ENCODE results near the gene SYCN.

Gene SYCN

DNA sequence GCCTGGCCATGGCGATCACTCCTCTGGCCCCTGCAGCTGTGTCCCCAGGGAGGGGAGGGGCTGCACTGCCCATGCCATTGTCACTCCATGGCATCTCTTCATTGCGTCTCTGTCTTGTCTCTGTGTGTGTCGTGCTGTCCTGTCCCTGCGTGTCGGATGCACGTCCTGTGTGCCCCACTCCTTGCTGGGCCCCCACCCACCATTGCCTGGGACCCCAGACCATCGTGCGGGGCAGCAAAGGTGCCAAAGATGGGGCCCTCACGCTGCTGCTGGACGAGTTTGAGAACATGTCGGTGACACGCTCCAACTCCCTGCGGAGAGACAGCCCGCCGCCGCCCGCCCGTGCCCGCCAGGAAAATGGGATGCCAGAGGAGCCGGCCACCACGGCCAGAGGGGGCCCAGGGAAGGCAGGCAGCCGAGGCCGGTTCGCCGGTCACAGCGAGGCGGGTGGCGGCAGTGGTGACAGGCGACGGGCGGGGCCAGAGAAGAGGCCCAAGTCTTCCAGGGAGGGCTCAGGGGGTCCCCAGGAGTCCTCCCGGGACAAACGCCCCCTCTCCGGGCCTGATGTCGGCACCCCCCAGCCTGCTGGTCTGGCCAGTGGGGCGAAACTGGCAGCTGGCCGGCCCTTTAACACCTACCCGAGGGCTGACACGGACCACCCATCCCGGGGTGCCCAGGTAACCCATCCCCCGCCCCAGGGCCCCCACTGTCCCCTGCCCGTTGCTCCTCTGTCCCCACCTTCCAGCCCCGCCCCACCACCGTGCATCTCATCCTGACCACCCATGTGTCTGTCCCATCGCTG is 31.2 kb downstream of the SYCN start:
- no peak overlapping the region for H3K4me3 ChIP-seq (ENCODE audit: low read depth, low read length)

DNA sequence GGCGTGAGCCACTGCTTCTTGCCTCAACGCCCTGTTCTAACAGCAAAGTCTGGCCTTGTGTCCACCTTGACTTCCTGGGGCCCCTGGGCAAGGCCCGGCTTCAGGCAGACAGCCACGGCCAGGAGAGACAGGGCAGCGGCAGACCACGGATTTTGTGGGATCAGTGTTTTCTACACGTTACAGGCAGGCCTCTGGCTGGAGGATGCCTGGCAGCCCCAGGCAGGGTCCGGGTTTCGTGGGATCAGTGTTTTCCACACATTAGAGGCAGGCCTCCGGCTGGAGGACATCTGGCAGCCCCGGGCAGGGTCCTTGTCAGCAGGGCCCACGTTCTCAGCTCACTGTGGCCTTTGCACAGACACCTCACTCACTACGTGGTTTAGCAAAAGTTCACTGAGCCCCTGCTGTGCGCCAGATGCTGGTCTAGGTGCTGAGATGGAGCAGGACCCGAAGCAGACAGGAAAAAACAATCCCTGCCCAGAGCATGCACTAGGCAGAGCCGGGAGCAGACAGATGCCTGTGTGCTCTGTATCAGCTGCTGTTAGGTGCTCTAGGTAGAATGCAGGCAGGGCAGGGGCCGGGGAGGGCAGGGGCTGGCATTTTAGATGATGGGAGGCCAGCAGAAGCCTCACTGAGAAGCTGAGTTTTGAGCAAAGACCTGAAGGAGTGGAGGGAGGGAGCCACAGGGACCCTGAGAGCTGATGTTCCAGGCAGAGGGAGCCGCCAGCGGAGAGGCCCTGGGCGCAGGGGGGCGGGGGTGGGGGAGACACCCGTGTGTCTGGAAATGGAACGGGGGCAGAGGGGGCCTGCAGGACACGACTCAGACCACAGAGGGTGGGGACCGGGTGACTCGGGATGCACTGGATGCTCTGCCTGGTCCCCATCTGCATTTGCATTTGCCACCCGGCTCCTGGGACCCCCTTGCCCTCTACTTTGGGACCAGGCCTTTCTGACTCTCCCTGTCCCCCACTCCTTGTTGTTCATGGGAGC is 32.3 kb downstream of the SYCN start:
- H3K4me3 ChIP-seq (ENCODE audit: low read depth, low read length): no peak overlapping the region

DNA sequence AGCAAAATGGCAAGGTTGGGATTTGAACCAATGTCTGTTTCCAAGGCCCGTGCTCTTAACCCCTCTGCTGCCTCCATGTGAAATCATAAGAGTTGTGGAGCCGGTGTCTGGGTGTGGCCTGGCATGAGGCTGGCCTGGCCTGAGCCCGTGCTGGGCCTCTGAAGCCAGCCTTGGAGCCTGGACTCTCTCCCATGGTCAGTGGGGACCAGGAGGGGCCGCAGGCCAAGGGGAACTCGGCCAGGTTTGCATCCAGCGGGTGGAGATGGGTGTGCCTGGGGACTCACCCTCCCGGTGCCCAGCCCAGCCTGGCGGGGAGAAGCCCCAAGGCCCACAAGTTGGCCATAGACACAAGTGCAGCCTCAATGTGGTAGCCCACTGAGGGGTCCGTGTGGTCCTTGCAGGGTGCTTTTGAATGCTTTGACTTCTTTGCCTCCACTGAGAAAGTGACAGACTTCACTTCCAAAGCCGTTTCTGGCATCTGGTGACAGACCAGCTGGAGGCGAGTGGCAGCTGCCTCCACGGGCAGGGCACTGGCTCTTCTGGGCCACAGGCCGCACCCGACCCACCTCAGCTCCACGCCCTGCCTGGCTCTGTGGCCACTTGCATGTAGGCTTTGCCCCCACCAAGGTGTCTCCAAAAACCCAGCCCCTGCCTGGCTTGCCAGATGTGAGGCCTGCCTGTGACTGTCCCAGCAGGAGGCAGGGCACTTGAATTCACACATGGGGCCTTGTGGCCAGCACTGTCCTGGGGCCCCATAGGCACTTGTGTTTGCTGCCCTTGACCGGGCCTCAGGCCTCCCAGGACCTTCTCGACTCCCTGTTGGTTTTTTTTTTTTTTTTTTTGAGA is 33.5 kb downstream of the SYCN start:
- H3K4me3 ChIP-seq (ENCODE audit: low read depth, low read length): no peak overlapping the region

DNA sequence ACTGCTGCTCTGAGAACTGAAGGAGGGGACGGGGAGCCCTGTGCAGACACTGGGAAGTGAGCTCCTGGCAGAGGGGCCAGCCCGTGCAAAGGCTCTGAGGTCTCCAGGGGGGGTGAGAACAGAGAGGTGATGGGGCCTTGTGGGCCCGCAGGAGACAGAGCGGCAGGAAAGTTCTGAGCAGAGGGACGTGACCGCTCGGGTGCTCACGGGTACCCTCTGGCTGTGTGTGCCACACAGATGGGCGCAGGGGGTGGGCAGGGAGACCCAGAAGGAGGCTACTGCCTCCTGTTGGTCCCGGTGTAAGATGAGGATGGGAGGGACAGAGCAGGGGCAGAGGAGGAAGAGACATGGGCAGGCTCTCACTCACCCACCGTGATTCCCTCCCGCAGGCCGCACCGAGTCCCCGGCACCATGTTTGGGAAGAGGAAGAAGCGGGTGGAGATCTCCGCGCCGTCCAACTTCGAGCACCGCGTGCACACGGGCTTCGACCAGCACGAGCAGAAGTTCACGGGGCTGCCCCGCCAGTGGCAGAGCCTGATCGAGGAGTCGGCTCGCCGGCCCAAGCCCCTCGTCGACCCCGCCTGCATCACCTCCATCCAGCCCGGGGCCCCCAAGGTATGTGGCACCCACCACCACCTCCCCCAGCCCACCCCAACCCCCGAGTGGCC is 34.8 kb downstream of the SYCN start:
- H3K4me3 ChIP-seq (ENCODE audit: low read depth, low read length): no peak overlapping the region

DNA sequence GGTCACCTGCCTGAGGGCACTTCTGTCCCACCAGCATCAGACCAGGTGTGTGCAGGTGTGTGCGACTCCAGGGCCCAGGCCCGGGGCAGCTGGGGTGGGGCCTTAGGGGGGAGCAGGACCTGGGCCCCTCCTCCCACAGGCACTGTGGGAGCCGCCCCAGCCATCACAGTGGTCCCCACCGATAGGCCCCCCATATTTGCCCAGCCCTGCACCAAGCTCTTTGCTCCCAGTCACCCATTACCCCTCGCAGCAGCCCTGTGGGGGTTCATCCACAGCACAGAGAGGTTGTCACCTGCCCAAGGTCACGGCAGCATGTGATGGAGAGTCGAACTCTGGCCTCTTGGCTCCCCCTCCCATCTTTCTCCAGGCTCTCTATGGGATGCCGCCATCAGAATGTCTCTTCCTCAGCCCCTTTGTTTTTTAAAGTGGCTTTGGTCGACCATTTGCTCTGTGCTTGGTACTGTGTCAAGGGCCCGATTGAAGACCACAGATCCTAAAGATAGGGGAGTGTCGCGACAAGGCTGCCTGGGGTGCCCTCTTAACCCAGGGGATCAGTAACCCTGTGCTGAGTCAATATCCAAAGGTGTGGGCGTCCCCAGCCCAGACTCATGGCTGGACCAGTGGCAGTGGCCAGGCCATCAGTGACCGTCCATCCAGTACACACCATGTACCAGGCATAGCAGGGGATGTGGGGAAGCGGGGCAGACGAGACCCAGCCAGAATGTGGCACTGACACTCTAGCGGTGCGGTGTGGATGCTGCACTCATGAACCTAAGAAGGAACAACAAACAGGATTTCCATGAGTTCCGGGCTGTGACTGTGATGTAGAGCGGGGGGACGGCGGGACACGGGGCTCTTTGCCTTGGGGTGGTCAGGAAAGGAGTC is 35.6 kb downstream of the SYCN start:
- H3K4me3 ChIP-seq (ENCODE audit: low read depth, low read length): no peak overlapping the region

DNA sequence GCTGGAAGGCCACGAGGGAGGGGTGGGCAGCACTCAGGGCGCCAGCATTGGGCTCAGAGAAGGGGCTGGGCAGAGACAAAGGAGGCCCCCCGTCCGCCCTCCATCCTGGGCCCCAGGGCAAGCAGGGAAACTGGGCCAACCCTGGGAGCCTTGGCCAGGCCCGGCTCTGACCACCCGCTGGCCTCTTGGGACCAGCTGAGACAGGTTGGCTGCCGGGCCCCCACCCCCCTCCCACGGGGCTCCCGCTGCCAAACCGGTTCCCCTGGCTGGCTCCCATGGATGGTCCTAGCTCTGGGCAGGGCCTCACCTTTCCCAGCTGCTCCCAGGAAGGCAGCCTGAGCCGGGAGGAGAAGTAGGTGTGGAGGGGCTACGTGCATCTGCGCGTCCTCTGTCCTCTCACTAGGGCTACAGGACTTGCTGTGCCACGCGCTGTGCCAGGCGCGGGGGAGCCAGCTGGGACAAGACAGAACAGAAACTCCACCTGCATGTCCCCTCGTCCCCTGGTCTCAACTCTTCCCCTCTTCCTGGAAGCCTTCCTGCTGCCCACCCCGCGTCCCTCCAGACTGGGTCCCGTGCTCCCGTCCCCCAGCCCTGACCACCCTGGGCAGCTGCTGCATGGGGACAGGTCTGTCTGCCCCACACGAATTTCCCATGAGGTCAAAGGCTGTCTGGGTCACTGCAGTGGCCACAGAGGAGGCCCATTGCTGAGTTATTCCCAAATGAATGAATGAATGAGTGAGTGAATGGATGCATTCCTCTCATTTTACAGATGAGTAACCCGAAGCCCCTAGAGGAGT is 36.4 kb downstream of the SYCN start:
- no peak overlapping the region for H3K4me3 ChIP-seq (ENCODE audit: low read depth, low read length)

DNA sequence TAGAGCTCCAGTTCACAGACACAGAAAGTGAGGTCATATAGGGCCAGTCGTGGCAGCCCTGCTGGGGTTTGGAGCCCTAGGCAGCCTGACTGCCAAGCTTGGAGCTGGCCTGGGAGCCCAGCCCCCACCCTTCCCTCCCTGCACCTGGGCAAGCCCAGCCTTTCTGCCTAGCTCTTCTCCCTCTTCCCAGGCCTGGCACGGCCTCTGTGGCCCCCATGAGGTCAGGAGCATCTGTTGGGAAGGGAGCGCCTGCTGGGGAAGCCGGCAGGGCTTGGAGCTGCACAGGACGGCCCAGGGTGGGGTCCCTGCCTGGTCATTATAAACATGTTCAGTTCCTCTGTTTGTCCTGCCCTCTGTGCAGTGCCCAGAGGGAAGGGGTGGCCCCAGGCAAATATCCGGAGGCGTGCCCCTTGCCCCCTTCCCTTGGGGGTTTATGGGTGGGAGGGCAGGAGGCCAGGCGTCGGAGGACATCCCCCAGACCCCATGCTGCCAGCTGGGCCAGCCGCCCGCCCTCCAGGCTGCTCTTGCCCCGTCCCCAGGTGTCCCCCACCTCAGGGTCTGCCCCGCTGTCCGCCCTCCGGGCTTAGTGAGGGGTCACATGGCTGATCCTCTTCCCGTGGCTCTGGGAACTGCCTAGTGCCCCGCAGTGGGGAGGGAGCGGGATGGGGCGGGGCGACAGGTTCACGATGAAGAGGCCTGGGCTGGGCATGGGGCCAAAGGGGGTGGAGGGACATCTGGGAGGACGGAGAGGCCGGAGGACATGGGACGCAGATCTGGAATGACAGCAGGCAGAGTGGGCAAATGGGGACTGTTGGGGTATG is 37.3 kb downstream of the SYCN start:
- H3K4me3 ChIP-seq (ENCODE audit: low read depth, low read length): no peak overlapping the region

DNA sequence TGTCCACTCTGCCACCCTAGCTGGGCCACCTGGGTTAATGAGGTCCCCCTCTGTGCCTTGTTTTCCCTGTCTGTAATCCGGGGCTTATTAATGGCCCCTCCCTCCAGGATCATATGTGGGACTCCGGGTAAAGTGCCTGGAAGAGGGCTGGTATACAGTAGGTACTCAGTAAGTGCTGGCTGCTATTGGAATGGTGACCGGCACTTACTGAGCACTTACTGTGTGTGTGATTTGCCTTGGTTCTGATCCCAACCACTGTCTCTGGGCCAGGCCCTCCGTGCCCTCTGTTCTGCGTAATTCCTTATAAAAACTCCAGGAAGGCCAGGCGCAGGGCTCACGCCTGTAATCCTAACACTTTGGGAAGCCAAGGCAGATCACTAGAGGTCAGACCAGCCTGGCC is 38.2 kb downstream of the SYCN start:
- no peak overlapping the region for H3K4me3 ChIP-seq (ENCODE audit: low read depth, low read length)

DNA sequence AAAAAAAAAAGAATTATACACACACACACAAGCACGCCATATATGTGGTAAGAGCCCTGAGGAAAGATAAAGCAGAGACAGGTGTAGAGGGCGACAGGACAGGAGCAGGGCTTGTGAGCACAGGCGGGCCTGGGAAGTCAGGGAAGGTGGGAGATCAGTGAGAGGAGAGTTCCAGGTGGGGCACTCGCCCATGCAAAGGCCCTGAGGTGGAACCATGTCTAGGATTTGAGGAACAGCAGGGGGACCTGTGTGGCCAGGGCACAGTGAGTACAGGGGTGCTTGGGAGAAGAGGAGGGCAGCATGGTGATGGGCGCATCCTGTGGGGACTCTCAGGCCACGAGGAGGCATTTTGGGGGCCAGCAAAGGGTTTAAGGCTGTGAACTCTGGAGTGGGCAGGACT is 39.8 kb downstream of the SYCN start:
- no peak overlapping the region for H3K4me3 ChIP-seq (ENCODE audit: low read depth, low read length)

DNA sequence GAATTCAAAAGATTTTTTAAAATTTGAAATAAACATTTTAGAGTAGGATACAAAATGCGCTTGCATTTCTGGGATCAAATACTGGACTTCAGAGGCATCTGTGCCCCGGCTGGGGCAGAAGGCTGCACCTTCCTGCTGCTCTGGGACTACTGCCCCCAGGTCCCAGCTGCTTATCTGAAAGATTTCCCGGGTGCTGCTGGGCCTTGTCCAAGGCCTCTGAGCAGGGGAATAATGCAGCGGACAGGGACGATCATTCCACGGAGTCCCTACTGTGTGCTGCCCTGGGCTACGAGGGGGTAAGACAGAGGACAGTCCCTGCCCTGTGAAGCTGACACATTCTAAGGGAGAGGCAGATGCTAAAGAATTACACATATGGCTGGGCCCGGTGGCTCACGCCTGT is 40.4 kb downstream of the SYCN start:
- H3K4me3 ChIP-seq (ENCODE audit: low read depth, low read length): no peak overlapping the region

DNA sequence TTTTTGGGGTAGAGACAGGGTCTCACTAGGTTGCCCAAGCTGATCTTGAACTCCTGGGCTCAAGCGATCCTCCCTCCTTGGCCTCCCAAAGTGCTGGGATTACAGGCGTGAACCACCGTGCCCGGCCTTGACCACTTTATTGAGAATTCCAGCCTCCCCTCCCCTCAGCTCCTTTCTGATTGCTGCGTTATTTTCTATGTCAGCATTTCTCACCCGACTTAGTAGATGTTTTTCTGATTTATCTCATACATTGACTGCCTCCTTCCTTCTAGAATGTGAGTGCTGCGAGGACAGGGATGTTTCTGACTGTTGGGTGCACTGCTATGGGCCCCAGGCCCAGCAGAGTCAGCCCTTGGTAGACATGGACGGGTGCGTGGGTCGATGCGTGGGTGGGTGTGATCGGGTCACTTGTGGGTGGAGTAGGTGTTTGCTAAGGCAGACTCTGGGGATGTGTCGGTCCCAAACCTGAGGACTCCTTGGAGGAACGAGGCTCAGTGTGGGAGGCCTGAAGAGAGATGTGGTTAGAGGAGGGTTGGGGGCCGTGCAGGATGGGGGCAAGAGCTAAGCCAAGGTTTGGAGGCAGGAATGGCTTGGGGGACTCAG is 41.5 kb downstream of the SYCN start:
- no peak overlapping the region for H3K4me3 ChIP-seq (ENCODE audit: low read depth, low read length)

DNA sequence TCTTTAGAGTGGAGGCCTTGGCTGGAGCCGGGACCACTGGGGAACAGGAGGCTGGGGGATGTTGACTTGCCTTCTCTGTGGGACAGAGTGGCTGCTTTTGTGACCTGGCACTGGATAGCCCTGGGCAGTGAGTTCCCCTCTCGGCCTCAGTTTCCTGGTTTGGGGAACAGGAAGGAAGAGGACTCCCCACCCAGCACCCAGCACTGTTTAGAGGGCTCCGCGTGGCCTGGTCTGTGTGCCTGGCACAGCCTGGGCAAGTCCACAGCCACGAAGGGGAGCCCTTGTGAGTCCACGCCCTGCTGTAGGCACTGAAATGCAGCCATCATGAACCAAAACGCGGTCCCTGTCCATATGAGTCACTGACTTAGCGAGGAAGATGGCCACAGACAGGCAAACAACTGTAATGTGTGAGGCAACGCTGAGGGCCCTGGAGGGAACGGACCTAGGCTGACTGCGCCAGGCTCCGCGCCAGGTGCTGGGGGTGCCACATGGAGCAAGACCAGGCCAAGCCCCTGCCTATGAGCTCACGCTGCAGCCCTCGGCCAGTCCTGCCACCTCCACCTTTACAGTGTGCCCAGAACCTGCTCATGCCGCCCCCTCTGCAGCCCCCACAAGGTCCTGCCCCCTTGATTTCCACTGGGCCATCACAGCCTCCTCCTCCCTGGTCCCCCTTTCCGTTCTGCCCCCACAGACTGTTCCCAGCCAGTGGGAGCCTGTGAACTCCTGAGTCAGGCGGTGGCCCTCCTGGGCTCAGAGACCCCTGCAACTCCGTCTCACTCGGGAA is 43.0 kb downstream of the SYCN start:
- H3K4me3 ChIP-seq (ENCODE audit: low read depth, low read length): no peak overlapping the region

DNA sequence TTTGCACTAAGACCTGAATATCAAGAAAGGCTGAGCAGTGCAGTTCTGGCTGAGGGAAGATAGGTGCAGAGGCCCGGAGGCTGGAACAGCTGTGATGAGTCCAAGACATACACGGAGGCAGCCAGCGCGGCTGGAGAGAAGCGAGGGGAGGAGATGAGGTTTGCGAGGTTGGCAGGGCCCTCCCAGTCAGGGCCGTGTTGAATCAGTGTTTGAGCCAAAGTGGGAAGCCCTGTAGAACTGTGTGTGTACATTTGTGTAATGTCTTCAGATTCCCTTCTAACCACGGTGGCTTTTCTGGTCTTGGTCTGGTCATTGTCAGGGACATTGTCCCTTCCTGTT is 43.6 kb downstream of the SYCN start:
- H3K4me3 ChIP-seq (ENCODE audit: low read depth, low read length): no peak overlapping the region

DNA sequence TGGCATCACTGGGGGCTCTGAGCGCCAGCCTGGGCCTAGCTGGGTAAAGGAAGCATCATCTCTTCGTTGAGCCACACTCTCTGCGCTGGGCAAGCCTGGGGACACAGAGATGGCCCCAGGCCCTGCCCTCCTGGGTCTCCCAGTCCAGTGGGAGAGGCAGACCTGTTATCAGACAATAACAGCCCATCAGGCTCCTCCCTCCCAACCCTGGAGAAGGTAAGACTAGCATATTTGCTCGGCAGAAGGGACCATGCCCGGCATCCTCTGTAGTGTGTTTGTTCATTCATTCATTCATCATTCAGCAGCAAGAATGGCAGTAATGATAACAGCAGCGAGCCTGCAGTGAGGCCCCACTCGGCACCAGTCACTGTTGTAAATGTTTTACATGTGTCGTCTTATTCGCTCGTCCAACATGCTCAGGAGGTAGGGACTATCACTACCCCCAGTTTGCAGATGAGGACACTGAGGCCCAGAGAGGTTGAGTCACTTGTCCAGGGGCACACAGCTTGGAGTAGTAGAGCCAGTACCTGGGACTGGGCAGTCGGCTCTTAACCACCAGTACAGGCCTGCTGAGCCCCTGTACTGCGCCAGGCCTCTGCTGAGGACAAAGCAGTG is 45.3 kb downstream of the SYCN start:
- H3K4me3 ChIP-seq (ENCODE audit: low read depth, low read length): no peak overlapping the region

DNA sequence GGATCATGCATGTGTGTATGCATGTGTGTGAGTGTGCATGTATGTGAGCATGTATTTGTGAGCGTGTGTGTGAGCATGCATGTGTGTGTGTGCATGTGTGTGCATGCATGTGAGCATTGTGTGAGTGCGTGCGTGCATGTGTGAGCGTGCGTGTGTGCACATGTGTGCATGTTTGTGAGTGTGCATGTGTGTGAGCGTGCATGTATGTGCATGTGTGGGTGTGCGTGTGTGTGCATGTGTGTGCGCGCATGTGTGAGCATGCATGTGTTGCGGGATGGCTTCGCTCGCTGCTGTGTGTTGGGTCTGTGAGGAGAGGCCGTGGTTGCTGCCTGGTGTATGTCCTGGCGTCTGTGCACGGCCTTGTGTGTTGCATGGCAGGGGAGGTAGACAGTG is 46.1 kb downstream of the SYCN start:
- H3K4me3 ChIP-seq (ENCODE audit: low read depth, low read length): no peak overlapping the region

DNA sequence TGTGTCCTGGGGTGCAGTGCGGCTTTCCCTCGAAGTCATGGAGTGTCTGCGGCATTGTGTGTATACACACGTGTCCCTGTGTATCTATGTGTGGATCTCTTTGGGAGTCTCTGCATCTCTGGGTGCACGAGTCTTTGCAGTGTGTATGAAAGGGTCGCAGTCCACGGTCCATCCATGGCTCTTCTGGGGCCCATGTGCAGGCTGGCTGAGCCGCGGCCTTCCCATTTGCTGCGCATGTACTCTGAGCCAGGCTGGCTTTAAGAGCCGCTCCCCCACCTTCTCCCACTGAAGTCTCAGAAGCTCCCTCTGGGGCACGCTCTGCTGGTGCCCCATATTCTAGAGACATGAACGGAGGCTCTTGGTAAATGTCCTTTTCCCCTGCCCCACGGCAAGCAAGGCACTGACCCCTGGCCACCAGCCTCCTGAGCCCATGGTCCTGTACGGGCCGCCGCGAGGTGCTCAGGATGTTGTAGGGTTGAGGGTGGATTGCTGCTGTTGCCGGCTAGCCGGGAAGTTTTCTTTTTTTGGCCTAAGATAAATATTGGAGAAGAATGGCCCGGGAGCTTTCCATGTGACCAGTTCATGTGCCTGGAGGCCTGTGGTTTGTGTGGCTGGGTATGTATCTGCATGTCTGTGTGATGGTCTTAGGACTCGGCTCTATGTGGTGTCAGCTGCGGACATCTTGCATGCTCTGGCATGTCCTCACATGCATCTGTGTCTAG is 46.6 kb downstream of the SYCN start:
- no peak overlapping the region for H3K4me3 ChIP-seq (ENCODE audit: low read depth, low read length)

Data from iPS-11a (cell line).